ENCODE results near the gene HSPB9.
A peak's percentile ranks its signal among the peaks of the same experiment; 100 is the strongest.

The HSPB9 gene

DNA sequence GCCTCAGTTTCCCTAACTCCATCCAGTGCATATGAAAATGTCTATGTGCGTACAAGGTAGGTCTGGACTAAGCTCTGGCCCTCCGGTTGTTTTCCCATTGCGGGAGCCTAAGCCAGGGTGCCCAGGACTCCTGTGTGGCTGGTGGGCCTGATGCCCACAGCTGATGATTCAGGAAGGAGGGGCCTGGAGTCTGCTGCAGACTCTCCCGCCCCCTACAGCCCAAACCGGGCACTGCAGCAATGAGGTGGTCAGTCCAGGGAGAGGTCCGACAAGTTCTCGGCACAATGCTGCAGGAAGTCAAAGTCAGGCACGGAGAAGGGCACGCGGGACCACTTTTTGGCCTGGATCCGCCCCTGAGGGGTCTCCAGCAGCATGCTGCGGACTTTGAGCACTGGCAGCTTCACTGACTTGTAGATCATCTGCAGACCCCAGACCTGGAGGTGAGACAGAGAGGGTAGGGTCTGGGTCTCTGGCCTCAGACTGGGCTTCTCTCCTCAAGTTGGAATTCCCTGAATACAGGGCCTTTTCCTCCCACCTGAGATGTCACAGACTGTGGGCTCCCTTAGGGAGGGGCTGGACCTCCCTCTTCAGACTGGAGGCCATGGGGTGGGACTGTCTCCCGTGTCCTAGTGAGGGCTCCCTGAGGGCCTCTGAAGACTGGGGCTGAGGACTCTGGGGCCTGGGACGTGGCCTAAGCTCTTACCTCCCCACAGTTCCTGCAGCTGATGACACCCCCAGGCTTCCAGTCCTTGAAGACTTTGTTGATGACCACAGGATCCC is 20.9 kb upstream of the HSPB9 start:
- peak; percentile 57 for DNase-seq (ENCODE audit: low read depth)

DNA sequence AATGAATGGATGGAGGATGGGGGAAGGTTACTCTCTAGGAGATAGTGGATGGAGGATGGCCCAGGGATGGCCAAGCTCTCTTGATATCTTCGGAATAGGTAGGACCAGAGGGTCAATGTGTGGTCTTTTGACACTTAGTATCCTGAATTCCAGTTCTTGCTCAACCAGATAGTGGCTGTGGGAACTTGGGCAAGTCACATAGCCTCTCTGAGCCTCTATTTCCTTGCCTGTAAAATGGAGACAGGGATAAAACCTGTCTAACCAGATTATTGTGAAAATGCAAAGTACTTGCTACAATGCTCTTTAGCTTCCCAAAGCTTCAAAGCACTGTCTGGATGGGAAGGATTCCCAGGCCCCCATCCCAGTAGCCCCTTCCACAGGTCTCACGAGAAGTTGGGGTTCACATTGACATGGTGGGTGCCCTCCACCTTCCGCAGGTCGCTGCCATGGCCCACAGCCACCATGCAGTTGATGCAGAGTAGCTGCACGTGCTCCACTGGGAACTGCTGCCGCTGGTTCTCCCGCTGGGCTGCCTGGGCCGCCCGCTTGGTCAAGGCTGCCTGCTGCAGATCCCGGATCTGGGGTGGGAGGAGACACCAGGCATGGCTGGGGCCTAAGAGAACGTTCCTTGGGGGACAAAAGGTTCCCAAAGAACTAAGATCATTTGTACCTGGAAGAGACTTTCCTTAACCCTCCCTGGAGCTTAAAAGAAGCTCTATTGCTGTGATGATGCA is 19.2 kb upstream of the HSPB9 start:
- DNase-seq (ENCODE audit: low read depth) = no peak

- DNase-seq (ENCODE audit: low read depth) = no peak
These were observed 18.3 kb upstream of the HSPB9 start for GRCh38 chr17:42104264-42104663.

GRCh38 chr17:42106009-42106408 is 16.6 kb upstream of the HSPB9 start:
- no peak for DNase-seq (ENCODE audit: low read depth)

- DNase-seq (ENCODE audit: low read depth) = no peak
These were observed 15.5 kb upstream of the HSPB9 start for GRCh38 chr17:42107124-42107523.

DNA sequence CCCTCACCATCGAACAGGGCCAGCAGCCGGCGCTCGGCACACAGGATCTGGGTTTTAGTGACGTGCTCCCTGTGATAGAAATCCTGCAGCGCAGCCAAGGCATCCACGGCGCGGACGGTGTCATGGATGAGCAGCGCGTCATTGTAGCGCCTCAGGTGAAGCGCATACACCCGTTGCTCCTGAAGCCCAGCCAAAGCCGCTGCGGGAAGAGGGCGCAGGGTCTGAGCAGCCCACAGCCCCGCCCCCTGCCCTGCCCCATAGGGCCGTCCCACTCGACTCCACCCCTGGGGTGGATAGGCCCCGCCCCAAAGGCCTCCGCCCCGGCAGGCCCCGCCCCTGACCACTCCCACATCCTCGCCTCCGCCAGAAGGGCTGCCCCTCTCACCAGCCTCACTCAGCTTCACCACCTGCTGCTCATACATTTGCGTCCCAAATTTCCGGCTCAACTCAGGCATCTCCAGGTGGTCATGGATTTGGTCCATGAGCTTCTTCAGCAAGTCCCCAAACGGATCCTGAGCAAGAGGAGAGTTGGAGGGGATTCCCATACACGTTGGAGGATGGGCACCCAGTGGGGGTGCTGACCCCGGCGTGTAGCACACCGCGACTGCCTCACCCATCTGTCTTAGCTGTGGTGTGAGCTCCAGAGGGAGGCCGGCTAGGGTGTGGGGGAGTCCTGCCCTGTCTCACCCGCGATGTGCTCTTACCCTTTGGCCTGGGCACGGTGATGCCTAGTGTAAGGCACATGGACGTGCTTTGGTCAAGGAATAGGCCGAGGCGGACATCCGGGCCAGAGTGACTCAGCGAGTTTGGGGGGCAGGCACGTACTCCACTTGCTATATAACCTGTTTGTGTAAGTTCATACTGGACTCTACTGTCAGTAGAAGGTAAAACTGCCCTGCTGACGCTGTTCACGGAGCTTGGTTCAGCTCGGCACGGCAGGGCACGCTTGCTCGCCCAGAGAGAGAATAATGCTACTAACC is 14.7 kb upstream of the HSPB9 start:
- peak; percentile 57 for DNase-seq (ENCODE audit: low read depth)

DNA sequence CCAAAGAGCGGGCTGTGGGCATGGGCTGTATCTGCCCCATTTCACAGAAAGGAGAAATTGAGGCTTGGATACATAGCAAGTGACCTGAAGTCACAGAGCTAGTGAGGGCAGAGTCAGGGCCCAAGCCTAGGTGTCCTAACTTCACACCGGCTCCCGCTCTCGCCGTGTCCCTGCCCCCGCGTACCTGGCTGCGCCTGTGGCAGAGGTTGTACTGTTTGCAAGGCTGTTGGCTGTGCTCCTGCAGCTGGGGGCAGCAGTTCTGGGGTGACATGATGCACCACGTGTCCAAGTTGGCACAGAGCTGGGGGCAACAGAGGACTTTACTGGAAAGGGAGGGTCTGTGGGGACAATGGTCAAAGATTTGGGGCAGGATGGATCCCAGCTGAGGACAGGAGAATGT is 13.5 kb upstream of the HSPB9 start:
- no peak for DNase-seq (ENCODE audit: low read depth)

- no peak for DNase-seq (ENCODE audit: low read depth)
These were observed 12.0 kb upstream of the HSPB9 start for GRCh38 chr17:42110301-42111264.

DNA sequence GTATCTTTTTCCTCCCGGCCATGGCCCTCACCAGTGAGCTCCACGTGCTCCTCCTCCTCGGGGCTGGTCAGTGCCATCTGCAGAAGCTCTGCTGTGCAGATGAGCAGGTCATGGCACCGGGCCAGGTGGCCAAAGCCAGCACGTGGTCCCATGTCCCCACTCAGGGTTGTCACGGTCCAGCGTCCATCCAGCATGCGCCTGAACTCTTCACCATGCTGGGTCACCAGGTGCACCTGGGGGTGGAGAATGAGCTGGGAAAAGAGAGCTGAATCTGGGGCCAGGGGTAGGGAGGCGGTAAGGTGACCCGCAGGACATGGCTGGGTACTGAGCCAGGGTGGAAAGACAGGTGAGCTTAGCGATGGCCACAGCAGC is 11.4 kb upstream of the HSPB9 start:
- no peak for DNase-seq (ENCODE audit: low read depth)

DNA sequence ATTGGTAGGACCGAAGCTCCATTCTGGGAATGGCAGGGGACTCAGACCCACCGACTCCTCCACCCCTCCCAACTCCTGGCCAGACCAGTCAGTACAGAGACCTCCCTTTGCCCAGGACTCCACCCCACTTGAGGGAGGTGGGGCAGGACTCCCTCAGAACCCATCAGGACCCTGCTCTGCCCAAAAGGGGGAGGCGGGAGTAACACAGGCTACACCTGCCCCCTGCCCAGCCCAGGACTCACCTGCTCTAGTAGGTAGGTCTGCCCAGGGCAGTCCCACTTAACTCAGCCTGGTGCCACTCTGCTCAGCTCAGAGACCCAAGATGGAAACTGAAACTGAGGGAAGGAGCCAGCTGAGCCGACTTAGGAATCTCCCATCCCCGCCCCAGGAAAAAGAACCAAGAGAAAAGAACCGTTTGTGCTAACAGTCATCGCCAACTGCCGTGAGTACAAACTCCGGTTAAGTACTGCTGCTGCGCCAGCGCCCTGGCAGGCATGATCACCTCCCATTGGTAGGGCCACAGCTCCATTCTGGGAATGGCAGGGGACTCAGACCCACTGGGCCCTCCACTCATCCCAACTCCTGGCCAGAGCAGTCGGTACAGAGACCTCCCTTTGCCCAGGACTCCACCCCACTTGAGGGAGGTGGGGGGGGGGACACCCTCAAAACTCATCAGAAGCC is 10.6 kb upstream of the HSPB9 start:
- DNase-seq (ENCODE audit: low read depth) = peak; percentile 57

DNA sequence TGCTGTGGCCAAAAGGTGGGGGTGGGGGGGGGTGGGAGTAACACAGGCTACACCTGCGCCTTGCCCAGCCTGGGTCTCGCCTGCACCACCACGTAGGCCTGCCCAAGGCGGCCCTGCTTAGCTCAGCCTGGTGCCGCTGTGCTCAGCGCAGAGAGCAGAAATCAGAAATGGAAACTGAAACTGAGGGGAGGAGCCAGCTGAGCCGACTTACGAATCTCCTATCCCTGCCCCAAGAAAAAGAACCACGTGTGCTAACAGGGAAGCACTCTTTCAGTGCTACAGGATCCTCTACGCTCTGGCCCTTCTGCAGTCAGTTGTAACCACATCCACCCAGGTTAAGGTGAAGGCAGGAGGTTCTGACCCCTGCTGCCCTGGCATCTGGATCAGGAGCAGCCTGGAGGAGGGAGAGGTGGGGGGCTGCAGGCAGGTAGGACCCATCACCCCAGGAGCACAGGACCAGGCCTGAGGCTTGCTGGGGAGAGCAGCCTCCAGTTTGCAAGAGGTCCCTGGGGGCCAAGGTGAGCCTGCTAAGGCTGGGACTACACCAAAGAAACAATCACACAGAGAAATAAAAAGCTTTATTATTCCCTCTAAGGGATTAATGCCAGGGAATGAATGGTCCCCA is 9.9 kb upstream of the HSPB9 start, which contains the start of gene DHX58:
TSS of gene DHX58 (minus strand) at position 163 of the 625 bp plus-strand sequence. CDS start 822 bp downstream, outside the sequence.
- DNase-seq (ENCODE audit: low read depth) = peak; percentile 94

DNA sequence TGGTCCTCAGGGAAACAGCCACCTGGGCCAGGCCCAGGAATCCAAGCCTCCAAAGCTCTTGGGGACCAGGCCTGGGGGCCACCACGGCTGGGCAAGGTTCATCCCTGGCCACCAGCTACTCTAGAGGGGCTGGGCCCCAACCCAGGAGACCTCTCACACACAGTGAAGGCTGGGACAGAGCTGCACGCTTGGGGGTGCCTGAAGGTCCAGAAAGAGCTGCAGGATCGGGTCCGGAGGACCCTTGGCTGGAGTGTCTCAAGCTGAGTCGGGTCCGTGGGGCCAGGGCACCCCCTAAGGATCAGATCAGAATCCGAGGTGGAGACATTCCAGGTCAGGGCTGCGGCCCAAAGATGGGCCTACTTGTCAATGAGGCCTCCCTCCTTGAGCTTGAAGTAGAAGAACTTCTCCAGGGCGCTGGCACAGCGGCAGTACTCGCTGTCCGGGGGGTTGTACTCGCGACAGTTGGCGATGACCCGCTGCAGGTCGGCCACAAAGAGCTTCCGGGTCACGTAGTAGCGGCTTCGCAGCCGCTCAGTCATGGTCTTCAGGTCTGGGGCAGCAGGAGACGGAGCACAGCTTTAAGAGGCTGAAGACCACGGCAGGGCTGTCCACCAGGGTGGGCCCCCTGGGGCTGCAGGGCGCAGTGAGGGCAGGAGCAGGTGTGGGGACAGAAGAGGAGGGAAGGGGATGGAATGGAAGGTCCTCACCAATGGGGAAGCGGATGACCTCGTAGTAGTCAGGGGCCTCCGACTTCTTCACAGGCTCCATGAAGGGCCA is 9.1 kb upstream of the HSPB9 start:
- DNase-seq (ENCODE audit: low read depth) = no peak

DNA sequence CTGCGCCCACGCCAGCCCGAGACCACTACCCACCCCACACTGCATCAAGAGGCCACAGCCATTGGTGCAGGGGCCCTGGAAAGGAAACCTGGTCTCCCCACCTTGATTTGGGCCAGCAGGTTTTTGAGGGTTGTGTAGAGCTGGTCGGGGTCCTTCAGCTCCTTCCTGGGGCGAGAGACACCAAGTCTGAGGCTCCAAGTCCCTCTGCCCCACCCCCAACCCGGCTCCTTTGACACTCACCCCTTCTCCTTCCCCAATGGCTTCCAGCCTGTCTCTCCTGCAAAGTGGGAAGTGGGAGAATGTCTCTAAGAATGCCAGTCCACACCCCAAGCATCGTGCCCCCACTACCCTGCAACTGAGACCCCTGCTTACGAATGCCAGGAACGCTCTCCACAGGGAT is 8.5 kb upstream of the HSPB9 start:
- no peak for DNase-seq (ENCODE audit: low read depth)

DNA sequence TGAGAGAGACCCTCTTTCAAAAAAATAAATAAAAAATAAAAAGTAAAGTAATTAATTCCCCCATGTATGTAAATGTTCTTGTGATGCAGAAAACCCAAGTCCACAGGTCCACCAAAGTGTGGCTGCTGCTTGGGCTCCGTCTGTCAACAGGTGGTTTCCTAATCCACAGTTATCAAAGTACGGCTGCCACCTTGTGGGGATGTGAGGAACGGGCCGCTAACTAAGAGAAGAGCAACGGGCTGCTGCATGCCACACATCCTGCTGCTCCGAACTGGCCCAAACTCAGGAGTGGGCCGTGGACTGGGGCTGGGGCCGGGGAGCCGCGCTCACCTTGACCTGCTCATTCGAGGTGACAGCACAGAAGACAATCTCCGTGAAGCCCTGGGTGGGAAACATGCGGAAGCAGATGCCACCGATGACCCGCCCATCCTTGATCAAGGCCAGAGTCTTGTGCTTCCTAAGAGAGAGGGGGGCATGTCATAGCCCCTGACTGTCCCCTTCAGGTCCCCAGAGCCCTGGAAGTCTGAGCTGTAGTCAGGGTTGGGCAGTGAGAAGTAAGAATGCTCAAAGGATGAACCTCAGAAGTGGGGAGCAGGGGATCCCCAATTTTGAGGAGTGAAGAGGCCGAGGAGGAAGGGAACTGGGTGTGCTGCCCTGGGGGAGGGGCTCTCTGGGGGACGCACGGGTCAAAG is 5.8 kb upstream of the HSPB9 start:
- peak; percentile 80 for DNase-seq (ENCODE audit: low read depth)

DNA sequence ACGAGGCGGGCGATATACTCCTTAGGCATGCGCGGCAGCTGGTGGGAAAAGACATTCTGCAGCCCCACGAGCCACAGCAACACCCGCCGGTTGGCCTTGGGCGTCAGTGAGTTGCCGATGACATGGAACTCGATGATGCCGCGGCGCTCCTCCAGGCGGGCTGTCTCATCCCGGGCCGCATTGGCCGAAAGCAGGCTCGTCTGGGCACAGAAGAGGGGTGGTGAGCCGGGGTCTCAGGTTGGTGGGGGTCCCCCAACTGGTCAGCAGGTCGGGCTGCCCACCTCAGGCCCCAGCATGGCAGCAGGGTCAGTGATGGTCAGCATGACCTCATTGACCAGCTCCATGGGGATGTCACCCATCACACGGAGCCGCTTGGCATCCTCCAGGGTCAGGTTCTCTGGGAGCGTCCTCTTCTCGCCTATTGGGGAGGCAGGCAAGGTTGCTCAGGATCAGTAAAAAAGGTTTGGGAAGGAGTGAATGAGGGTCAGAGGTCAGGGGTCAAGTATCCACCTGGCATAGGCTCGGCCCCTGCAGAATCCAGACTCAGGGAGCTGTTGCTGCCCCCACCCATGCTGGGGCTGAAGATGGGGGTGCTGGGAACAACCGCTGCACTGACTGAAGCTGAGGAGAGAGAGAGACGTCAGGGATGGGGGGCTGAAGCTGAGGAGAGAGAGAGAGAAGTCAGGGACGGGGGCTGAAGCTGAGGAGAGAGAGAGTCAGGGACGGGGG is 5.0 kb upstream of the HSPB9 start:
- no peak for DNase-seq (ENCODE audit: low read depth)

- DNase-seq (ENCODE audit: low read depth) = no peak
These were observed 4.5 kb upstream of the HSPB9 start for GRCh38 chr17:42118126-42118510.

- DNase-seq (ENCODE audit: low read depth) = peak; percentile 37
These were observed 4.1 kb upstream of the HSPB9 start for GRCh38 chr17:42118545-42118944.

GRCh38 chr17:42119301-42119700 is 3.3 kb upstream of the HSPB9 start:
- DNase-seq (ENCODE audit: low read depth) = no peak
